ENCODE measurements around the gene ALDH8A1.

GRCh38 chr6:134943522-134944111, 6.3 kb downstream of the ALDH8A1 start:
- no peak for TF ChIP-seq USF2 (IDR thresholded peaks at IDR 0.05; ENCODE audit: low read length)
- TF ChIP-seq, protein P1, sequence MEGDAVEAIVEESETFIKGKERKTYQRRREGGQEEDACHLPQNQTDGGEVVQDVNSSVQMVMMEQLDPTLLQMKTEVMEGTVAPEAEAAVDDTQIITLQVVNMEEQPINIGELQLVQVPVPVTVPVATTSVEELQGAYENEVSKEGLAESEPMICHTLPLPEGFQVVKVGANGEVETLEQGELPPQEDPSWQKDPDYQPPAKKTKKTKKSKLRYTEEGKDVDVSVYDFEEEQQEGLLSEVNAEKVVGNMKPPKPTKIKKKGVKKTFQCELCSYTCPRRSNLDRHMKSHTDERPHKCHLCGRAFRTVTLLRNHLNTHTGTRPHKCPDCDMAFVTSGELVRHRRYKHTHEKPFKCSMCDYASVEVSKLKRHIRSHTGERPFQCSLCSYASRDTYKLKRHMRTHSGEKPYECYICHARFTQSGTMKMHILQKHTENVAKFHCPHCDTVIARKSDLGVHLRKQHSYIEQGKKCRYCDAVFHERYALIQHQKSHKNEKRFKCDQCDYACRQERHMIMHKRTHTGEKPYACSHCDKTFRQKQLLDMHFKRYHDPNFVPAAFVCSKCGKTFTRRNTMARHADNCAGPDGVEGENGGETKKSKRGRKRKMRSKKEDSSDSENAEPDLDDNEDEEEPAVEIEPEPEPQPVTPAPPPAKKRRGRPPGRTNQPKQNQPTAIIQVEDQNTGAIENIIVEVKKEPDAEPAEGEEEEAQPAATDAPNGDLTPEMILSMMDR (IDR thresholded peaks at IDR 0.05; ENCODE audit: control extremely low read depth in 1 of 3, insufficient read depth in 1 of 3, low read depth in 1 of 3, low read length in 3 of 3): no peak
- TF ChIP-seq SUZ12 (IDR thresholded peaks at IDR 0.05; ENCODE audit: low read length): no peak
- TF ChIP-seq MAFK (IDR thresholded peaks at IDR 0.05; ENCODE audit: low read depth, low read length): no peak
- TF ChIP-seq, protein P2, sequence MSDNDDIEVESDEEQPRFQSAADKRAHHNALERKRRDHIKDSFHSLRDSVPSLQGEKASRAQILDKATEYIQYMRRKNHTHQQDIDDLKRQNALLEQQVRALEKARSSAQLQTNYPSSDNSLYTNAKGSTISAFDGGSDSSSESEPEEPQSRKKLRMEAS (IDR thresholded peaks at IDR 0.05): no peak
- no peak for TF ChIP-seq POLR2AphosphoS5 (IDR thresholded peaks at IDR 0.05; ENCODE audit: low read depth, low read length)
- TF ChIP-seq EP300 (IDR thresholded peaks at IDR 0.05; ENCODE audit: borderline replicate concordance in 1 of 2, low read depth in 2 of 2, low read length in 2 of 2): no peak
- no peak for TF ChIP-seq NRF1 (IDR thresholded peaks at IDR 0.05; ENCODE audit: low read depth, low read length)
